ENCODE results near the gene HERPUD1.
"Not testable (repeated sequence)": the region's sequence is repeated elsewhere in the genome, so short reads cannot be mapped to it uniquely, and the experiment has no call there.

The HERPUD1 gene

GRCh38 chr16:56973294-56973689 is 41.4 kb downstream of the HERPUD1 start:
- no peak overlapping the region for H3K4me3 ChIP-seq (ENCODE audit: low read depth, low read length)
- no peak overlapping the region for H2AFZ ChIP-seq (ENCODE audit: insufficient read depth, low read length, poor library complexity)
- H3K36me3 ChIP-seq (ENCODE audit: control insufficient read depth in 1 of 2, insufficient read depth in 2 of 2, low read length in 2 of 2), result no peaks in the 10 kb centered on the region
- no peak overlapping the region for H3K27ac ChIP-seq (ENCODE audit: low read depth, low read length)
- H3K79me2 ChIP-seq (ENCODE audit: control insufficient read depth, insufficient read depth, low read length, poor library complexity), result no peaks in the 10 kb centered on the region
- no peak overlapping the region for H4K8ac ChIP-seq (ENCODE audit: low read depth, low read length)
- no peak overlapping the region for H2AK5ac ChIP-seq (ENCODE audit: low read length)
- no peak overlapping the region for H3K23ac ChIP-seq (ENCODE audit: low read length)
- H2BK120ac ChIP-seq (ENCODE audit: insufficient read depth, low read length, poor library complexity), result no peak overlapping the region
- no peak for DNase-seq
- H2BK12ac ChIP-seq (ENCODE audit: low read length), result no peak overlapping the region
- no peaks in the 10 kb centered on the region for H3K79me1 ChIP-seq (ENCODE audit: low read length)
- peaks cover 8% of the 10 kb centered on the region for H3K9me3 ChIP-seq (ENCODE audit: insufficient read depth, low read depth, low read length)
- no peaks in the 10 kb centered on the region for H3K27me3 ChIP-seq (ENCODE audit: insufficient read depth, low read length)
- no peak overlapping the region for H3K4me2 ChIP-seq (ENCODE audit: low read length)
- H4K91ac ChIP-seq (ENCODE audit: low read depth, low read length), result no peak overlapping the region
- no peak overlapping the region for H3K18ac ChIP-seq (ENCODE audit: low read length)
- no peak overlapping the region for H3K9ac ChIP-seq (ENCODE audit: low read length)
- no peak overlapping the region for H3K4ac ChIP-seq (ENCODE audit: low read depth, low read length)
- H3K4me1 ChIP-seq (ENCODE audit: control insufficient read depth in 1 of 2, insufficient read depth in 2 of 2, low read length in 2 of 2), result no peaks in the 10 kb centered on the region
- no CpG with 5 or more reads among the region's 9 CpGs for WGBS (ENCODE audit: extremely low coverage, insufficient coverage, insufficient read length)
- H3K14ac ChIP-seq (ENCODE audit: low read length), result no peak overlapping the region
- no peak overlapping the region for H4K12ac ChIP-seq (ENCODE audit: low read depth, low read length)
- no peak overlapping the region for H2BK5ac ChIP-seq (ENCODE audit: low read depth, low read length, poor library complexity)

GRCh38 chr16:56973899-56974298 is 42.0 kb downstream of the HERPUD1 start:
- WGBS (ENCODE audit: extremely low coverage, insufficient coverage, insufficient read length), result no CpG with 5 or more reads among the region's 7 CpGs
- H3K18ac ChIP-seq (ENCODE audit: low read length); H3K4me3 ChIP-seq (ENCODE audit: low read depth, low read length); H3K9me3 ChIP-seq (ENCODE audit: insufficient read depth, low read depth, low read length); H2BK5ac ChIP-seq (ENCODE audit: low read depth, low read length, poor library complexity); H3K23ac ChIP-seq (ENCODE audit: low read length); H2AK5ac ChIP-seq (ENCODE audit: low read length); H3K14ac ChIP-seq (ENCODE audit: low read length); H4K12ac ChIP-seq (ENCODE audit: low read depth, low read length); H3K4me2 ChIP-seq (ENCODE audit: low read length); H3K27me3 ChIP-seq (ENCODE audit: insufficient read depth, low read length); H3K9ac ChIP-seq (ENCODE audit: low read length); H2BK120ac ChIP-seq (ENCODE audit: insufficient read depth, low read length, poor library complexity); DNase-seq; H2BK12ac ChIP-seq (ENCODE audit: low read length); H3K4me1 ChIP-seq (ENCODE audit: control insufficient read depth in 1 of 2, insufficient read depth in 2 of 2, low read length in 2 of 2); H4K91ac ChIP-seq (ENCODE audit: low read depth, low read length); H2AFZ ChIP-seq (ENCODE audit: insufficient read depth, low read length, poor library complexity); H3K79me2 ChIP-seq (ENCODE audit: control insufficient read depth, insufficient read depth, low read length, poor library complexity); H4K8ac ChIP-seq (ENCODE audit: low read depth, low read length); H3K36me3 ChIP-seq (ENCODE audit: control insufficient read depth in 1 of 2, insufficient read depth in 2 of 2, low read length in 2 of 2); H3K4ac ChIP-seq (ENCODE audit: low read depth, low read length); H3K27ac ChIP-seq (ENCODE audit: low read depth, low read length); H3K79me1 ChIP-seq (ENCODE audit: low read length): not testable (repeated sequence)

GRCh38 chr16:56974549-56975300 is 42.8 kb downstream of the HERPUD1 start:
- H4K91ac ChIP-seq (ENCODE audit: low read depth, low read length), result no peak overlapping the region
- no peak overlapping the region for H3K18ac ChIP-seq (ENCODE audit: low read length)
- H3K27ac ChIP-seq (ENCODE audit: low read depth, low read length), result no peak overlapping the region
- no peaks in the 10 kb centered on the region for H3K4me1 ChIP-seq (ENCODE audit: control insufficient read depth in 1 of 2, insufficient read depth in 2 of 2, low read length in 2 of 2)
- H2AFZ ChIP-seq (ENCODE audit: insufficient read depth, low read length, poor library complexity), result no peak overlapping the region
- no peak overlapping the region for H3K4ac ChIP-seq (ENCODE audit: low read depth, low read length)
- no peak overlapping the region for H2BK5ac ChIP-seq (ENCODE audit: low read depth, low read length, poor library complexity)
- H3K9ac ChIP-seq (ENCODE audit: low read length), result no peak overlapping the region
- no peaks in the 10 kb centered on the region for H3K27me3 ChIP-seq (ENCODE audit: insufficient read depth, low read length)
- no peaks in the 10 kb centered on the region for H3K36me3 ChIP-seq (ENCODE audit: control insufficient read depth in 1 of 2, insufficient read depth in 2 of 2, low read length in 2 of 2)
- no peak overlapping the region for H2BK12ac ChIP-seq (ENCODE audit: low read length)
- no peak overlapping the region for H2AK5ac ChIP-seq (ENCODE audit: low read length)
- no peak overlapping the region for H4K12ac ChIP-seq (ENCODE audit: low read depth, low read length)
- H3K9me3 ChIP-seq (ENCODE audit: insufficient read depth, low read depth, low read length), result peaks cover 8% of the 10 kb centered on the region
- no peaks in the 10 kb centered on the region for H3K79me1 ChIP-seq (ENCODE audit: low read length)
- H3K4me2 ChIP-seq (ENCODE audit: low read length), result no peak overlapping the region
- no CpG with 5 or more reads among the region's 9 CpGs for WGBS (ENCODE audit: extremely low coverage, insufficient coverage, insufficient read length)
- DNase-seq, result no peak
- H3K4me3 ChIP-seq (ENCODE audit: low read depth, low read length), result no peak overlapping the region
- H2BK120ac ChIP-seq (ENCODE audit: insufficient read depth, low read length, poor library complexity), result no peak overlapping the region
- no peak overlapping the region for H3K23ac ChIP-seq (ENCODE audit: low read length)
- no peak overlapping the region for H4K8ac ChIP-seq (ENCODE audit: low read depth, low read length)
- no peak overlapping the region for H3K14ac ChIP-seq (ENCODE audit: low read length)
- no peaks in the 10 kb centered on the region for H3K79me2 ChIP-seq (ENCODE audit: control insufficient read depth, insufficient read depth, low read length, poor library complexity)

GRCh38 chr16:56975714-56976113 is 43.8 kb downstream of the HERPUD1 start:
- Histone ChIP-seq H3K23ac (ENCODE audit: low read length) (no peak overlapping the region), H2BK120ac (ENCODE audit: insufficient read depth, low read length, poor library complexity) (no peak overlapping the region), H2BK12ac (ENCODE audit: low read length) (no peak overlapping the region), H3K9ac (ENCODE audit: low read length) (no peak overlapping the region), H2AK5ac (ENCODE audit: low read length) (no peak overlapping the region), H2AFZ (ENCODE audit: insufficient read depth, low read length, poor library complexity) (no peak overlapping the region), H3K4me1 (ENCODE audit: control insufficient read depth in 1 of 2, insufficient read depth in 2 of 2, low read length in 2 of 2) (no peaks in the 10 kb centered on the region), H3K18ac (ENCODE audit: low read length) (no peak overlapping the region), H3K9me3 (ENCODE audit: insufficient read depth, low read depth, low read length) (peaks cover 7% of the 10 kb centered on the region), H3K4me2 (ENCODE audit: low read length) (no peak overlapping the region), H2BK5ac (ENCODE audit: low read depth, low read length, poor library complexity) (no peak overlapping the region), H3K14ac (ENCODE audit: low read length) (no peak overlapping the region), H4K8ac (ENCODE audit: low read depth, low read length) (no peak overlapping the region), H3K4ac (ENCODE audit: low read depth, low read length) (no peak overlapping the region), H3K36me3 (ENCODE audit: control insufficient read depth in 1 of 2, insufficient read depth in 2 of 2, low read length in 2 of 2) (no peaks in the 10 kb centered on the region), H4K12ac (ENCODE audit: low read depth, low read length) (no peak overlapping the region), H4K91ac (ENCODE audit: low read depth, low read length) (no peak overlapping the region), H3K27ac (ENCODE audit: low read depth, low read length) (no peak overlapping the region), H3K4me3 (ENCODE audit: low read depth, low read length) (no peak overlapping the region), H3K79me2 (ENCODE audit: control insufficient read depth, insufficient read depth, low read length, poor library complexity) (no peaks in the 10 kb centered on the region), H3K79me1 (ENCODE audit: low read length) (no peaks in the 10 kb centered on the region), H3K27me3 (ENCODE audit: insufficient read depth, low read length) (no peaks in the 10 kb centered on the region)
- DNase-seq, result no peak
- WGBS (ENCODE audit: extremely low coverage, insufficient coverage, insufficient read length), result no CpG with 5 or more reads among the region's 10 CpGs

Data from trophoblast cell (in vitro differentiated cells and primary cell).